Breast epithelium (tissue), 3 donors: ENCODE results near the gene GRIP2.

ENCODE experiments used
- POLR2AphosphoS5 ChIP-seq, 3 donors: sonication (generic); formaldehyde crosslinking; IDR thresholded peaks; one replicate each; pipeline ENCODE4 v1.6.1; 2017; ENCODE audit warnings: antibody characterized with exemption in 3 of 3
- TF ChIP-seq, protein P1 (sequence below), 3 donors: fragments of 450-650 bp; IDR thresholded peaks; one replicate each; pipeline ENCODE4 v1.5.1; 2016 to 2017; ENCODE audit warnings: antibody characterized with exemption in 3 of 3, mild to moderate bottlenecking in 3 of 3, moderate library complexity in 3 of 3

DNA sequence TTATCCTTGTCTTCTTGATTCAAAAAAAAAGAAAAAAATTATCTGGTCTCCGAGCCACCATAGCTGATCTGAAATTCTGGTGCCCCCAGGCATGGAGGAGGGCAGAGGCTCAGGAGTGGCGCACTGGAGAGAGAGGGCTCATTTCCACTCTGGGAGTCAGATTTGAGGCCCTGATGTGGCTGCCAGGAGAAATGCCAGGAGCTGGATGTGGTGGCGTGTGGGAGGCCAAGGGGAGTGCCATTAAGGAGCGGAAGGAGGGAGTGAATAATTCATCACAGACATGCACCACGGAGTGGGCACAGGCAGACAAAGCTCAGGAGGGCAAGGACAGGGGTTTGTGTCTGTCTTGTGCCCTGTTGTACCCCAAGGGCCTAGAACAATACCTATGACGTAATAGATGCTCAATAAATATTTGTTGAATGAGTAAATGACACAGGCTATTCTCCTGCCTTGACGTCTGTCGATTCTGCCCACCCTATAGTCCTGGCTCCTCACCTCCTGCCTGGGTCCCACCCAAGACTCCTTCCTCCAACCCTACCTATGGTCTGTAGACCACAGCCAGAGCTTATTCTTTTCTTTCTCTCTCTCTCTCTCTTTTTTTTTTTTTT, 12.0 kb upstream of the GRIP2 start:
- TF ChIP-seq, protein P1, sequence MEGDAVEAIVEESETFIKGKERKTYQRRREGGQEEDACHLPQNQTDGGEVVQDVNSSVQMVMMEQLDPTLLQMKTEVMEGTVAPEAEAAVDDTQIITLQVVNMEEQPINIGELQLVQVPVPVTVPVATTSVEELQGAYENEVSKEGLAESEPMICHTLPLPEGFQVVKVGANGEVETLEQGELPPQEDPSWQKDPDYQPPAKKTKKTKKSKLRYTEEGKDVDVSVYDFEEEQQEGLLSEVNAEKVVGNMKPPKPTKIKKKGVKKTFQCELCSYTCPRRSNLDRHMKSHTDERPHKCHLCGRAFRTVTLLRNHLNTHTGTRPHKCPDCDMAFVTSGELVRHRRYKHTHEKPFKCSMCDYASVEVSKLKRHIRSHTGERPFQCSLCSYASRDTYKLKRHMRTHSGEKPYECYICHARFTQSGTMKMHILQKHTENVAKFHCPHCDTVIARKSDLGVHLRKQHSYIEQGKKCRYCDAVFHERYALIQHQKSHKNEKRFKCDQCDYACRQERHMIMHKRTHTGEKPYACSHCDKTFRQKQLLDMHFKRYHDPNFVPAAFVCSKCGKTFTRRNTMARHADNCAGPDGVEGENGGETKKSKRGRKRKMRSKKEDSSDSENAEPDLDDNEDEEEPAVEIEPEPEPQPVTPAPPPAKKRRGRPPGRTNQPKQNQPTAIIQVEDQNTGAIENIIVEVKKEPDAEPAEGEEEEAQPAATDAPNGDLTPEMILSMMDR (IDR thresholded peaks at IDR 0.05) = no peak
- no peak for TF ChIP-seq POLR2AphosphoS5 (IDR thresholded peaks at IDR 0.05)
